ENCODE data around the gene NUTM2G. TPM values are rescaled to one million over a fixed set of nuclear protein-coding genes. Genes with fewer than 3 reads are reported as not detected.
"Not testable (repeated sequence)": the region's sequence is repeated elsewhere in the genome, so short reads cannot be mapped to it uniquely, and the experiment has no call there.

NUTM2G gene
- total RNA-seq, 2 experiments from 2014 or later, result not detected

DNA sequence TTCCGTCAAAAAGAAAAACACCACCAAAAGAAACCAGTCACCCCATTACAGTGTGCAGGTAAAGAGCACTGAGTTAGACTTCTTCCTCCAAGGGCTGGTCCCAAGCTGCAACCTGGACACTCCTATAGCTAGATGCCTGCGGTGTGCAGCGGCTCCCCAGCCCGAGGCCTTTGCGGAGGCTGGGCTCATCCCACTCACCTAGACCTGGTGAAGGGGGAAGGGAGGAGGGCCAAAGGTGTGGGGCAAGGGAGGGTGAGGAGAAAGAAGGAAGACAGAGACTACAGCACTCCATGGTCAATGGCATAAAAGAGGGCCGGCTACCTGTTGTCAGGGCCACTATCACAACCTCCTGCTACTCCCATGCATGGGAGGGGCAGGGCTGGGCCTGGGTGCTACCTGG is 12.1 kb upstream of the NUTM2G start:
- H3K27me3 ChIP-seq (ENCODE audit: control insufficient read depth in 1 of 2, insufficient read depth in 2 of 2, low read length in 2 of 2); DNase-seq; ATAC-seq (ENCODE audit: poor library complexity); H3K4me1 ChIP-seq (ENCODE audit: insufficient read depth, low read length); intact Hi-C loops (cut with DNase I, micrococcal nuclease); H3K9me3 ChIP-seq (ENCODE audit: control insufficient read depth in 1 of 2, insufficient read depth in 1 of 2, low read length in 2 of 2); H3K36me3 Mint-ChIP-seq (ENCODE audit: low read depth); H3K36me3 ChIP-seq (ENCODE audit: insufficient read depth, low read length); POLR2A ChIA-PET; H3K4me1 Mint-ChIP-seq (ENCODE audit: low read depth); H3K27me3 Mint-ChIP-seq; H3K27ac Mint-ChIP-seq; H3K4me3 Mint-ChIP-seq; CTCF ChIA-PET; H3K27ac ChIP-seq (ENCODE audit: low read depth in 1 of 2, low read length in 2 of 2); H3K4me3 ChIP-seq (ENCODE audit: low read length); H3K9me3 Mint-ChIP-seq: not testable (repeated sequence)

DNA sequence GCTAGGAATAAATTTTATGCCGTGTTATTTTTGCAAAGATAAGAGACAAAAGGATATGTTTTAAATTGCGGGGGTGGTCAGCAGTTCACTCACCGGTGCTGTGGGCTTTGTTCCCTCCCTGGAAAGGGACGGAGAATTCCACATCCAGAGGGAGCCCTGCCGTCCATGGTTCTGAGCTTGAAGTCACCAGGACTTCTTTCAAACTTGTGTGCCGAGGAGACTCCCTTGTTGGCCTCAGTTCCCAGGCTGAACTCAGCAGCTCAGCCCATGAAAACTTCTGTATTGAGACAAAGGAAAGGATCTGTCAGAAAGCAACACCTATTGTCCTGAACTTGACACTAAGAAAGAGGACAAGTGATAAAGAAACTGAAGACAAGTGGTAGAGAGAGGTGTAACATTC is 10.1 kb upstream of the NUTM2G start:
- H3K9me3 ChIP-seq (ENCODE audit: control insufficient read depth in 1 of 2, insufficient read depth in 1 of 2, low read length in 2 of 2); intact Hi-C loops (cut with DNase I, micrococcal nuclease); H3K27me3 Mint-ChIP-seq; H3K4me3 Mint-ChIP-seq; H3K9me3 Mint-ChIP-seq; ATAC-seq (ENCODE audit: poor library complexity); H3K27ac Mint-ChIP-seq; H3K27me3 ChIP-seq (ENCODE audit: control insufficient read depth in 1 of 2, insufficient read depth in 2 of 2, low read length in 2 of 2); H3K27ac ChIP-seq (ENCODE audit: low read depth in 1 of 2, low read length in 2 of 2); DNase-seq; CTCF ChIA-PET; H3K36me3 Mint-ChIP-seq (ENCODE audit: low read depth); H3K4me3 ChIP-seq (ENCODE audit: low read length); POLR2A ChIA-PET; H3K4me1 ChIP-seq (ENCODE audit: insufficient read depth, low read length); H3K36me3 ChIP-seq (ENCODE audit: insufficient read depth, low read length); H3K4me1 Mint-ChIP-seq (ENCODE audit: low read depth): not testable (repeated sequence)

DNA sequence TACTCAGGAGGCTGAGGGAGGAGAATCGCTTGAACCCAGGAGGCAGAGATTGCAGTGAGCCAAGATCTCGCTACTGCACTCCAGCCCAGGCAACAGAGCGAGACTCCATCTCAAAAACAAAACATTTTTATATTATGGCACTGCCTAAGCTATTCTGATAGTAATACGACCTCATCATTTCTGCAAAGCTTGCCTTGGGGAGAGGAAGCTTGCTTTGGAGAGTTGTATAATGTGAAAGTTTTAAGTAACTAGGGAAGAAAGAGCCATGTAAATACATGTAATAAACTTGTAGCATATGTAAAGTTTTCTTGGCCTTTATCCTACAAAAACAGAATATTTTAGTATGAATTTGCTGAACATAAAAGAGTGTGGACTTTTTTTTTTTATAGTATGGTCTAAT is 7.8 kb upstream of the NUTM2G start:
- H3K9me3 Mint-ChIP-seq; intact Hi-C loops (cut with DNase I, micrococcal nuclease); H3K4me1 ChIP-seq (ENCODE audit: insufficient read depth, low read length); H3K9me3 ChIP-seq (ENCODE audit: control insufficient read depth in 1 of 2, insufficient read depth in 1 of 2, low read length in 2 of 2); H3K27ac ChIP-seq (ENCODE audit: low read depth in 1 of 2, low read length in 2 of 2); H3K27me3 ChIP-seq (ENCODE audit: control insufficient read depth in 1 of 2, insufficient read depth in 2 of 2, low read length in 2 of 2); H3K36me3 Mint-ChIP-seq (ENCODE audit: low read depth); H3K4me3 ChIP-seq (ENCODE audit: low read length); H3K36me3 ChIP-seq (ENCODE audit: insufficient read depth, low read length); H3K27me3 Mint-ChIP-seq; POLR2A ChIA-PET; H3K4me3 Mint-ChIP-seq; CTCF ChIA-PET; ATAC-seq (ENCODE audit: poor library complexity); H3K27ac Mint-ChIP-seq; DNase-seq; H3K4me1 Mint-ChIP-seq (ENCODE audit: low read depth): not testable (repeated sequence)

DNA sequence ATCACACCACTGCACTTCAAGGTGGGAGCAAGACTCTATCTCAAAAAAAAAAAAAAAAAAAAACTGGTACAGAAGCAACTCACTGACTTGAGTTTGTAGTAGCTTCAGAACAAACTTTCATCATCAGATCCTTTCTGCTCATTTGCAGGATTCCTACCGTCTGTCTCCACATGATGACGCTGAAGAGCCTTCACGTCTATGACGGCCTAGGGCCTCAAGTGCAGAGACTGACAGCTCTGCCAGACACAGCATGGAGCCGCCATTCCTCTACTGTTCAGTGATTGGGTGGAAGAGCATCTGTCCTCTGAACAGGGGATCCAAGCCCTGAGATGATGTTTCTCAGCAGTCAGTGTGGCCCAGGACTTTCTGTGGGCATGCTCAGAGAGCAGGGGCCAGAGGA is 3.1 kb upstream of the NUTM2G start:
- H3K9me3 ChIP-seq (ENCODE audit: control insufficient read depth in 1 of 2, insufficient read depth in 1 of 2, low read length in 2 of 2); H3K4me1 Mint-ChIP-seq (ENCODE audit: low read depth); intact Hi-C loops (cut with DNase I, micrococcal nuclease); H3K27me3 Mint-ChIP-seq; ATAC-seq (ENCODE audit: poor library complexity); H3K9me3 Mint-ChIP-seq; CTCF ChIA-PET; H3K36me3 Mint-ChIP-seq (ENCODE audit: low read depth); H3K27me3 ChIP-seq (ENCODE audit: control insufficient read depth in 1 of 2, insufficient read depth in 2 of 2, low read length in 2 of 2); H3K4me3 ChIP-seq (ENCODE audit: low read length); H3K36me3 ChIP-seq (ENCODE audit: insufficient read depth, low read length); H3K27ac ChIP-seq (ENCODE audit: low read depth in 1 of 2, low read length in 2 of 2); H3K27ac Mint-ChIP-seq; DNase-seq; H3K4me3 Mint-ChIP-seq; POLR2A ChIA-PET; H3K4me1 ChIP-seq (ENCODE audit: insufficient read depth, low read length): not testable (repeated sequence)

DNA sequence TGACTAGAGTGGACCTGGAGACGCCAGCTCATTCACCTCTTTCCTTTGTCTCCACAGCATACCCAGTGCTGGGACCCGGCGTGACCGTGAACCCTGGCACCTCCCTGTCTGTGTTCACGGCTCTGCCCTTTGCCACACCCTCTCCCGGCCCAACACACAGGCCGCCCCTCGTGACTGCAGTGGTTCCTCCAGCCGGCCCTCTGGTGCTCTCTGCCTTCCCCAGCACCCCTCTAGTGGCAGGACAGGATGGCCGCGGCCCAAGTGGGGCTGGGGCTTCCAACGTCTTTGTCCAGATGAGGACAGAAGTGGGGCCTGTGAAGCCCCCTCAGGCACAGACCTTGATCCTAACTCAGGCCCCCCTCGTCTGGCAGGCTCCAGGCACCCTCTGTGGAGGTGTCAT is 3.0 kb downstream of the NUTM2G start:
- DNase-seq; H3K27me3 Mint-ChIP-seq; H3K27ac Mint-ChIP-seq; H3K9me3 ChIP-seq (ENCODE audit: control insufficient read depth in 1 of 2, insufficient read depth in 1 of 2, low read length in 2 of 2); H3K27me3 ChIP-seq (ENCODE audit: control insufficient read depth in 1 of 2, insufficient read depth in 2 of 2, low read length in 2 of 2); H3K4me1 ChIP-seq (ENCODE audit: insufficient read depth, low read length); H3K36me3 Mint-ChIP-seq (ENCODE audit: low read depth); ATAC-seq (ENCODE audit: poor library complexity); CTCF ChIA-PET; H3K4me3 ChIP-seq (ENCODE audit: low read length); H3K4me1 Mint-ChIP-seq (ENCODE audit: low read depth); POLR2A ChIA-PET; H3K9me3 Mint-ChIP-seq; intact Hi-C loops (cut with DNase I, micrococcal nuclease); H3K36me3 ChIP-seq (ENCODE audit: insufficient read depth, low read length); H3K27ac ChIP-seq (ENCODE audit: low read depth in 1 of 2, low read length in 2 of 2); H3K4me3 Mint-ChIP-seq: not testable (repeated sequence)

DNA sequence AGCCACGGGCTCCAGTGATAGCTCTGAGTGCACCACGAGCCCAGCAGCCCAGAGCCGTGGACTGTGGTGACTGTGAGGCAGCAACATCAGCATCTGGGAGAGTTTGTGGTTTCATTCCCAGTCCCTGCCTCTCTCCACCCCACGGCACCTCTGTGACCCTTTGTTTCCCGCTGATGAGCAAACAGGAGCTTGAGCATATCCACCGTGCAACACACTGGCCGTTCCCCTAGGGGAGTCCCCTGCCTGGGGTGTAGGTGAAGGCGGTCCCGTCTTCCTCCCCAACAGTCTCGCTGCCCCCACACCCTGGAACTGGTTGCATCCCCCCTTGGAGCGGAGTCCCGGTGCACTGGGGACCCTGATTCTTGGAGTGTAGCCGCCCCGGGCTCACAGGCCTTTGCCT is 5.5 kb downstream of the NUTM2G start:
- H3K27me3 Mint-ChIP-seq; intact Hi-C loops (cut with DNase I, micrococcal nuclease); H3K4me1 ChIP-seq (ENCODE audit: insufficient read depth, low read length); H3K4me3 ChIP-seq (ENCODE audit: low read length); H3K4me3 Mint-ChIP-seq; H3K27ac ChIP-seq (ENCODE audit: low read depth in 1 of 2, low read length in 2 of 2); H3K27me3 ChIP-seq (ENCODE audit: control insufficient read depth in 1 of 2, insufficient read depth in 2 of 2, low read length in 2 of 2); H3K9me3 ChIP-seq (ENCODE audit: control insufficient read depth in 1 of 2, insufficient read depth in 1 of 2, low read length in 2 of 2); H3K9me3 Mint-ChIP-seq; ATAC-seq (ENCODE audit: poor library complexity); CTCF ChIA-PET; H3K36me3 ChIP-seq (ENCODE audit: insufficient read depth, low read length); H3K36me3 Mint-ChIP-seq (ENCODE audit: low read depth); H3K4me1 Mint-ChIP-seq (ENCODE audit: low read depth); H3K27ac Mint-ChIP-seq; DNase-seq; POLR2A ChIA-PET: not testable (repeated sequence)

GRCh38 chr9:96934706-96935105 is 6.1 kb downstream of the NUTM2G start:
- H3K36me3 Mint-ChIP-seq (ENCODE audit: low read depth); H3K27ac Mint-ChIP-seq; CTCF ChIA-PET; H3K9me3 ChIP-seq (ENCODE audit: control insufficient read depth in 1 of 2, insufficient read depth in 1 of 2, low read length in 2 of 2); H3K27me3 ChIP-seq (ENCODE audit: control insufficient read depth in 1 of 2, insufficient read depth in 2 of 2, low read length in 2 of 2); H3K4me1 Mint-ChIP-seq (ENCODE audit: low read depth); H3K4me3 Mint-ChIP-seq; H3K4me1 ChIP-seq (ENCODE audit: insufficient read depth, low read length); H3K36me3 ChIP-seq (ENCODE audit: insufficient read depth, low read length); ATAC-seq (ENCODE audit: poor library complexity); DNase-seq; POLR2A ChIA-PET; H3K9me3 Mint-ChIP-seq; H3K27me3 Mint-ChIP-seq; H3K4me3 ChIP-seq (ENCODE audit: low read length); intact Hi-C loops (cut with DNase I, micrococcal nuclease); H3K27ac ChIP-seq (ENCODE audit: low read depth in 1 of 2, low read length in 2 of 2): not testable (repeated sequence)
